Activated CD8-positive, alpha-beta memory T cell treated with anti-CD3 and anti-CD28 coated beads, Interleukin-2, amount 10 ng/mL, durations not matched to agents 7 days and 5 days (primary cell): ENCODE results near the gene BAIAP3. TPM values are rescaled to one million over a fixed set of nuclear protein-coding genes. Genes with fewer than 3 reads are reported as not detected.
A peak's percentile ranks its signal among the peaks of the same experiment; 100 is the strongest.

Experiments used
- ATAC-seq: fragments of 150-1000 bp; cut with Tn5 transposase; one replicate; pipeline ENCODE4 v1.10.0; 2021; ENCODE audit warnings: moderate library complexity
- CTCF ChIA-PET: fragments of 350-600 bp; sonication (Branson Sonifier 250); formaldehyde crosslinking; loops from one replicate; lab custom pipeline; 2021; ENCODE audit warnings: antibody characterized with exemption; lab: Charles Lee
- DNase-seq: peaks from one replicate; pipeline ENCODE4 v3.0.0-alpha.2; 2020
- H3K27ac Mint-ChIP-seq: one replicate; pipeline ENCODE4 v1.8.0; 2021; ENCODE audit warnings: mild to moderate bottlenecking, mixed read lengths
- H3K27me3 Mint-ChIP-seq: one replicate; pipeline ENCODE4 v1.8.0; 2021; ENCODE audit warnings: mixed read lengths
- H3K36me3 Mint-ChIP-seq: one replicate; pipeline ENCODE4 v1.8.0; 2021; ENCODE audit warnings: mild to moderate bottlenecking, mixed read lengths
- H3K4me1 Mint-ChIP-seq: one replicate; pipeline ENCODE4 v1.8.0; 2021; ENCODE audit warnings: mixed read lengths
- H3K4me3 Mint-ChIP-seq: one replicate; pipeline ENCODE4 v1.8.0; 2021; ENCODE audit warnings: mild to moderate bottlenecking, moderate library complexity, mixed read lengths
- H3K9me3 Mint-ChIP-seq: one replicate; pipeline ENCODE4 v1.8.0; 2022; ENCODE audit warnings: low read depth, mixed read lengths
- total RNA-seq, 2 experiments: library from RNA; stranded (reverse); gene quantifications; one replicate each; pipeline ENCODE4 v1.2.3, GENCODE V29; 2021

Gene BAIAP3
- total RNA-seq, 2 experiments from 2014 or later: 0.45 to 0.53 TPM

DNA sequence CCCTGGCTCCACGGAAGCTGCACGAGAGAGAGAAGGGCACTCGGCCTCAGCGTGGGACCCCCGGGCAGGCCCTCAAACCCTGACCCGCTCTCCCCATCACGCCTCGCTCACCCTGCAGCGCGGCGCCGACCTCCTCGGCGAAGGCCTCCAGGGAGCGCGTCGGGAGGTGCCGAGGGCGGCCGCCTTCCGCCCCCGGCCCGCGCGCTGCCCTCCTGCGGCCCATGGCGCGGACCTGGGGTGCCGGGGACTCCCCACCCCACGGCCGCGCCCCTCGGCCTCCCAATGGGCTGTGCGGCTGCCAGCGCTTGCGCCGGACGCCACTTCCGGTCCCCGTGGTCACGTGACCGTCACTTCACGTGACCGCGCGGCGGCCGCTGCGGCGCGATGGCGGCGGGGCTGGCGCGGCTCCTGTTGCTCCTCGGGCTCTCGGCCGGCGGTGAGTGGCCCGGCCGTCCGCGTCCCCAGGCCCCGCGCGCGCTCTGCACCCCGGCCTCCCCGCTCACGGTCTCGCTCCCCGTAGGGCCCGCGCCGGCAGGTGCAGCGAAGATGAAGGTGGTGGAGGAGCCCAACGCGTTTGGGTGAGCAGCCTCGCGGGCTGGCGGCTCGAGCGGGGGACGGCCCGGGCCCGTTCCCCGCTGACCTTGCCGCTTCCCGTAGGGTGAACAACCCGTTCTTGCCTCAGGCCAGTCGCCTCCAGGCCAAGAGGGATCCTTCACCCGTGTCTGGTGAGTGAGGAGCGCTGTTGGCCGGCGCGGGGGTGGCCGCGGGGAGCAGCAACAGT is 18.3 kb downstream of the BAIAP3 start, which contains the start of the genes GNPTG and TSR3:
Gene GNPTG (plus strand): TSS at position 350 of the 781 bp plus-strand sequence. CDS start 35 bp downstream, at position 385.
Gene TSR3 (minus strand): TSS at position 297 of the 781 bp plus-strand sequence. CDS start 74 bp downstream, at position 223.
- ATAC-seq: peak; percentile 89
- Mint-ChIP-seq H3K27me3 (no peaks in the 10 kb centered on the region), H3K27ac (peak within 1 kb of the TSS; percentile 76), H3K36me3 (peaks cover 2% of the 10 kb centered on the region), H3K9me3 (no peaks in the 10 kb centered on the region), H3K4me1 (peaks cover 35% of the 10 kb centered on the region), H3K4me3 (peak within 1 kb of the TSS; percentile 83)
- peak; percentile 88 for DNase-seq
- CTCF ChIA-PET: interaction anchor here (2.2 kb wide), 1 partner anchor 12 kb away, joined by 6 read pairs; no protein-coding TSS in a partner anchor

DNA sequence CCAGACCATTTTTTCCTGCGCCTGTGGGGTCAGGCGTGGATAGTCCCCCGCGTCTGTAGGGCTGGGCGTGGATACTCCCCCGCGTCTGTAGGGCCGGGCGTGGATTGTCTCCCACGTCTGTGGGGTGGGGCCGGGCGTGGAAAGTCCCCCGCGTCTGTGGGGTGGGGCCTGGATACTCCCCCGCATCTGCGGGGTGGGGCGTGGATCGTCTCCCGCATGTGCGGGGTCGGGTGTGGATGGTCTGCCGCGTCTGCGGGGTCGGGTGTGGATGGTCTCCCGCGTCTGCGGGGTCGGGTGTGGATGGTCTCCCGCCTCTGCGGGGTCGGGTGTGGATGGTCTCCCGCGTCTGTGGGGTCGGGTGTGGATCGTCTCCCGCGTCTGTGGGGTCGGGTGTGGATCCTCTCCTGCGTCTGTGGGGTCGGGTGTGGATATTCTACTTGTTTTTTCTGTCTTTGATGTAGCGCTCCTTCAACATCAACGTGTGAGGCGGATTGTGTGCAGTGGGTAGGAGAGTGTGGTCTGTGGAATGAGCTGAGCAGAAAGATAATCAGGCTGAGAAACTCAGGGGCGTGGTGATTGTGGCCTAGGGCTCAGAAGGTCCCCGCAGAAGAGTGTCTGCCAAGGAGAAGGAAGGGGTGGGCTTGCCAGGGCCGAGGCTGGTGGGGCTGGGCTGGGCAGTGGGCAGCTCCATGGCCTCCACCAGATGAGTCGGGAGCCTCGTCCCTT is 21.5 kb downstream of the BAIAP3 start:
- no peak for DNase-seq
- H3K9me3 Mint-ChIP-seq: no peaks in the 10 kb centered on the region
- H3K4me3 Mint-ChIP-seq: no peak overlapping the region
- ATAC-seq: no peak
- H3K4me1 Mint-ChIP-seq: peaks cover 34% of the 10 kb centered on the region
- no peak overlapping the region for H3K27ac Mint-ChIP-seq
- H3K27me3 Mint-ChIP-seq: no peaks in the 10 kb centered on the region
- H3K36me3 Mint-ChIP-seq: no peaks in the 10 kb centered on the region
- CTCF ChIA-PET: interaction anchor here (0.6 to 2.2 kb wide), 3 partner anchors 8 to 12 kb away, joined by 3 to 10 read pairs (median 4); no protein-coding TSS in a partner anchor

DNA sequence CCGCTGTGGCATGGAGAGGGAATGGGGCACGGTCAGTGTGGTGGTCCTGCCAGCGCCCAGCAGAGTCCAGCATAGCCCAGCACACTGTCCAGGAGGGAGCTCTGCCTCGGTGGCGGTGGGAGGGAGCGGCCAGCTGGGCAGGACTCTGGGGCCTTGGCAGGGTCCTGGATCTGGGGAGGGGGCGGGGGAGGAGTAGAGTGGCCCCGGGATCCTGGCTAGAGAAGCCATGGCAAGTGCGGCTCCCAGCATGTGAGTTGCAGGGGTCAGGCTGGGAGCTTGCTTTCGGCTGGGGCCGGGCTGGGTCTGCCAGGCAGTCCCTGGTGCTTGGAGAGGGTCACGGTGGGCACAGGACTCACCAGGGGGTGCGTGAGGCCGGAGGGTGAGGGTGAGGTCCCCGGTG is 22.1 kb downstream of the BAIAP3 start:
- Mint-ChIP-seq H3K36me3 (no peaks in the 10 kb centered on the region), H3K27ac (no peak overlapping the region), H3K27me3 (no peaks in the 10 kb centered on the region), H3K4me3 (no peak overlapping the region), H3K4me1 (peaks cover 28% of the 10 kb centered on the region), H3K9me3 (no peaks in the 10 kb centered on the region)
- CTCF ChIA-PET: interaction anchor here (0.6 kb wide), 1 partner anchor 8 kb away, joined by 3 read pairs; no protein-coding TSS in a partner anchor
- DNase-seq: no peak
- no peak for ATAC-seq

DNA sequence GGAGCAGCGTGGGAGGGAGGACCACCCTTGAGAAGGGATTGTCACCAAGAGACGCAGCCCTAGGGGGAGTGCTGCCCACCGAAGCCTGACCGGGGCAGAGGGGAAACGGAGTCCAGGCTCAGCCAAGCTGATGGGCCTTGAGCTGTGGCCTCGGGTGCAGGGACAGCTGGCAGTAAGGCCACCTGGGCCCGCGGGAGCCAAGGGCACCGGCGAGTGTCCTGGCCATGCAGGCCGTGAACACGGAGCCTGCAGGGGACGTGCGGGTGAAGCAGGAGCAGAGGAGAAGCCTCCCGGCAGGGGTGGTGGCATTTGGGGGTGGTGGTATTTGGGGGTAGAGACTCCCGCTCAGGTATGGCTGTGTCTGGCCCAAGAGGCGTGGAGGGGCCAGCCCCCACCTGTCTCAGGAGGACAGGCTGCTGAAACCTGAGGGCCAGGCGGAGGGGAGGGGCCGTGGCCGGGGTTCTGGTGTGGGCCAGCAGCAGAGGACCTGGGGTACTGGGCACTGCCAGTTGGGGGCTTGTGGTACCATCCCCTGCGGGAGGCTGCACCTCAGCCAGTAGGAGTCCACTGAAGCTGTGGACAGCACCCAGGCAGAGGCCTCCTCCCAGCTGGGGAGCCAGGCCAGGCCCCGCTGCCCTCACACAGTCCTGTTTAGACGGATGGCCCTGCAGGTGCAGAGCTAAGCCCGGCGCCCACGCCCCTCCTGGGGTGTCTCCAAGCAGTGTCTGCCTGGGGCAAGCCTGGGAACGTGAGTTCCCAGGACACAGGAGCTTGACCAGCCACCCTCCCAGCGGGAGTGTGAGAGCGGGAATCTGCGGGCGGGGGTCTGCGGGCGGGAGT is 22.8 kb downstream of the BAIAP3 start:
- Mint-ChIP-seq H3K4me3 (no peak overlapping the region), H3K9me3 (no peaks in the 10 kb centered on the region), H3K36me3 (no peaks in the 10 kb centered on the region), H3K4me1 (peaks cover 22% of the 10 kb centered on the region), H3K27ac (no peak overlapping the region), H3K27me3 (no peaks in the 10 kb centered on the region)
- DNase-seq: no peak
- ATAC-seq: no peak
- CTCF ChIA-PET: no interaction called here

DNA sequence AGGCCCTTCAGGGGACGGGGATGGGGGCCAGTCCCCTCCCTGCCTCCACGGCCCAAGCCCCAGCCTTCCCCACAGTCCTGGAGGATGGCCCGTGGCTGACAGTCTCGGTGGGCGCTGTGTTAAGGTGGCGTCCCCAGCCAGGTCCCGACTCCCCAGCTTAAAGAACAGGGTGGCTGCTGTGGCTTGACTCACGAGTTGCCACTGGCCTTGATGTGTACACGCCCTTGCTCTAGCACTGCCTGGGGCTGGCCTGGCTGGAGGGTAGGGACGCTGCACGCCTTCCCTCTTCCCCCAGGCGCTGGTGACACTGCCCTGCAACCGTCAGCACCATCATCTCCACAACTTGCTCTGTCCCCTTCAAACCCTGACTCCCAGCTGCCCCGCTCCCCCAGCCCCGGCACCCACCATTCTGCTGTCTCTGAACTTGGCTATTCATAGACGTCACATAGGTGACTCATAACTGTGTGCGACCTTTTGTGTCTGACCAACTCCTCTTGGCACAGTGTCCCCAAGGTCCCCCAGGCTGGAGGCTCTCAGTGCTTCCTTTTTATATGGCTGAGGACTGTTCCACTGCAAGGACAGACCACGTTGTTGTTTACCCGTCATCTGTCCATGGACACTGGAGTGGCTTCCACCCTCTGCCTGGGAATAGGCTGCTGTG is 24.6 kb downstream of the BAIAP3 start:
- H3K27me3 Mint-ChIP-seq: no peaks in the 10 kb centered on the region
- peak overlapping the region; percentile 2 for H3K27ac Mint-ChIP-seq
- H3K4me1 Mint-ChIP-seq: peaks cover 15% of the 10 kb centered on the region
- H3K4me3 Mint-ChIP-seq: no peak overlapping the region
- no peak for DNase-seq
- no peaks in the 10 kb centered on the region for H3K9me3 Mint-ChIP-seq
- ATAC-seq: peak; percentile 10
- no peaks in the 10 kb centered on the region for H3K36me3 Mint-ChIP-seq
- CTCF ChIA-PET: no interaction called here

DNA sequence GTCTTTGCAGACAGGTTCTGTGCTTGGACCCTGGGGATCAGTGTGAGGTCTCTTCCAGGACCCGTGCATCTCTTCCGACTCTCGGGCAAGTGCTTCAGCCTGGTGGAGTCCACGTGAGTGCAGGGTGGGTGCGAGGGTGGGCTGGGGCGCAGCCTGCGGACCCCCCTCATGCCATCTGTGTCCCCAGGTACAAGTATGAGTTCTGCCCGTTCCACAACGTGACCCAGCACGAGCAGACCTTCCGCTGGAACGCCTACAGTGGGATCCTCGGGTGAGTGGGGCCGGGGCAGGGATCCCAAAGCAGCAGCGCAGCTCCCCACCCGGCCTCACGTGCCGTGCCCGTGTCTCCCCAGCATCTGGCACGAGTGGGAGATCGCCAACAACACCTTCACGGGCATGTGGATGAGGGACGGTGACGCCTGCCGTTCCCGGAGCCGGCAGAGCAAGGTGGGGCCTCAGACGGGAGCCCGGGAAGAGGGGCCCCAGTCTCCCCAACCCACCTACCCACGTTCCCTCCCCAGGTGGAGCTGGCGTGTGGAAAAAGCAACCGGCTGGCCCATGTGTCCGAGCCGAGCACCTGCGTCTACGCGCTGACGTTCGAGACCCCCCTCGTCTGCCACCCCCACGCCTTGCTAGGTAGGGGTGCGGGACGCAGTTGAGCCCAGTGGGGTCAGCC is 28.4 kb downstream of the BAIAP3 start:
- no peaks in the 10 kb centered on the region for H3K9me3 Mint-ChIP-seq
- CTCF ChIA-PET: interaction anchor here (2.3 kb wide), 1 partner anchor 59 kb away, joined by 6 read pairs; no protein-coding TSS in a partner anchor
- H3K27me3 Mint-ChIP-seq: no peaks in the 10 kb centered on the region
- peaks cover 2% of the 10 kb centered on the region for H3K4me1 Mint-ChIP-seq
- H3K27ac Mint-ChIP-seq: no peak overlapping the region
- no peak for ATAC-seq
- peaks cover 4% of the 10 kb centered on the region for H3K36me3 Mint-ChIP-seq
- DNase-seq: no peak
- no peak overlapping the region for H3K4me3 Mint-ChIP-seq

DNA sequence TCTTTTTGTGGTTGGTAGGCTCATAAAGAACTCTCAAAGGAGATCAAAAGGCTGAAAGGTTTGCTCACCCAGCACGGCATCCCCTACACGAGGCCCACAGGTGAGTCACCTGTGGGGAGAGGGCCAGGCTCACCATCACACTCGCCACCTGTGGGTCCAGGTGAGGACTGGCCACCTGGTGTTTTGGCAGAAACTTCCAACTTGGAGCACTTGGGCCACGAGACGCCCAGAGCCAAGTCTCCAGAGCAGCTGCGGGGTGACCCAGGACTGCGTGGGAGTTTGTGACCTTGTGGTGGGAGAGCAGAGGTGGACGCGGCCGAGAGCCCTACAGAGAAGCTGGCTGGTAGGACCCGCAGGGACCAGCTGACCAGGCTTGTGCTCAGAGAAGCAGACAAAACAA is 29.4 kb downstream of the BAIAP3 start:
- Mint-ChIP-seq H3K9me3 (no peaks in the 10 kb centered on the region), H3K4me3 (no peak overlapping the region), H3K27me3 (no peaks in the 10 kb centered on the region), H3K27ac (no peak overlapping the region), H3K4me1 (peaks cover 2% of the 10 kb centered on the region), H3K36me3 (peaks cover 4% of the 10 kb centered on the region)
- ATAC-seq: no peak
- CTCF ChIA-PET: interaction anchor here (0.6 to 3.4 kb wide), 19 partner anchors 7 to 361 kb away, joined by 3 to 23 read pairs (median 4); partner anchors contain the start of genes GNPTG, TELO2, TSR3 and UNKL
- DNase-seq: no peak

DNA sequence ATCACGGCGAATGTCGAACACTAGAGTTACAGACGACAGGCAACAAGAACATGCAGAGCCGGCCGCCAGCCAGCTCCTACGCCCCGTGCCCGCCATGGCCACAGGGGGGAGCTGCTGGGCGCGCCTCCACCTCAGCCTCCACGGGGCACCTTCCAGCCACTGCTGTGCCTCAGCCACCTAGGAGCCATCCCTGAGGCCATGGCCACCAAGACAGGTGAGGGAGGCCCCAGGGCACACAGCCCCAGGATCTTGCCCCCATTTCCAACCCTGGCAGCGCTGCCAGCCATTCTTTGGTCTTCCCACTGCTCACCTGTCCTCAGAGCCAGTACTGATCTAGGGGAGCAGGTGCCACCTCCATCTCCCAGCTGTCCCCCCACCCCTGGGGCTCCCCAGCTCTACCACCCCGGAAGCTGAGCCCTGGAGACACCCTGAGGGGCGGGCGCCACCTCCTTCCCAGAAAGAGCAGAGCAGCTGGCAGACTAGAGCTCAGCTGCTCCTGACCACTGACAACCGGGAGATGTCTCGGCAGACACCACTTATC is 30.1 kb downstream of the BAIAP3 start:
- peaks cover 2% of the 10 kb centered on the region for H3K4me1 Mint-ChIP-seq
- H3K27ac Mint-ChIP-seq: no peak overlapping the region
- peaks cover 4% of the 10 kb centered on the region for H3K36me3 Mint-ChIP-seq
- peak; percentile 79 for DNase-seq
- no peaks in the 10 kb centered on the region for H3K9me3 Mint-ChIP-seq
- CTCF ChIA-PET: interaction anchor here (0.6 to 3.4 kb wide), 23 partner anchors 8 to 360 kb away, joined by 3 to 23 read pairs (median 4); partner anchors contain the start of genes GNPTG, TELO2, TSR3 and UNKL
- ATAC-seq: peak; percentile 96
- H3K4me3 Mint-ChIP-seq: no peak overlapping the region
- H3K27me3 Mint-ChIP-seq: no peaks in the 10 kb centered on the region

DNA sequence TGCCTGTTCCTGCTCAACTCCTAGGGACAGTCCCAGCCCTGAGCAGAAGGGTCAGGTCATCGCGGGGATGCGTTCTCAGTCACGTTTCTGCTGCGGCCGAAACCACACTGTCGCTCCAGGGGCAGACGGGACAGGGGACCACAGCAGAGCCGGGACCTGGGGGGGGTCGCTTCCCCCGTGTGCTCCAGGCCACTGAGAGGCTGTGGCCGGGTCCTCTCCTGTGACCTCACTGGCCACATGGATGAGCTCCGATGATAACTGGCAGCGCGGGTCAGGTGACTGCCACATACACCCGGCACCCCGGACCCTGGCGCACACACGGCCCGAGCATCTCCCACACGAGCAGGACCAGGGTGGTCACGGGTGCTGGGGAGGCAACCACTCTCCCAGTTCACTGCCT is 31.1 kb downstream of the BAIAP3 start:
- Mint-ChIP-seq H3K27ac (no peak overlapping the region), H3K9me3 (no peaks in the 10 kb centered on the region), H3K27me3 (no peaks in the 10 kb centered on the region), H3K36me3 (peaks cover 4% of the 10 kb centered on the region), H3K4me1 (peaks cover 2% of the 10 kb centered on the region), H3K4me3 (no peak overlapping the region)
- CTCF ChIA-PET: interaction anchor here (0.9 to 3.4 kb wide), 10 partner anchors 13 to 65 kb away, joined by 3 to 23 read pairs (median 6); partner anchors contain the start of genes GNPTG, TSR3 and UNKL
- ATAC-seq (no peak), DNase-seq (no peak)

DNA sequence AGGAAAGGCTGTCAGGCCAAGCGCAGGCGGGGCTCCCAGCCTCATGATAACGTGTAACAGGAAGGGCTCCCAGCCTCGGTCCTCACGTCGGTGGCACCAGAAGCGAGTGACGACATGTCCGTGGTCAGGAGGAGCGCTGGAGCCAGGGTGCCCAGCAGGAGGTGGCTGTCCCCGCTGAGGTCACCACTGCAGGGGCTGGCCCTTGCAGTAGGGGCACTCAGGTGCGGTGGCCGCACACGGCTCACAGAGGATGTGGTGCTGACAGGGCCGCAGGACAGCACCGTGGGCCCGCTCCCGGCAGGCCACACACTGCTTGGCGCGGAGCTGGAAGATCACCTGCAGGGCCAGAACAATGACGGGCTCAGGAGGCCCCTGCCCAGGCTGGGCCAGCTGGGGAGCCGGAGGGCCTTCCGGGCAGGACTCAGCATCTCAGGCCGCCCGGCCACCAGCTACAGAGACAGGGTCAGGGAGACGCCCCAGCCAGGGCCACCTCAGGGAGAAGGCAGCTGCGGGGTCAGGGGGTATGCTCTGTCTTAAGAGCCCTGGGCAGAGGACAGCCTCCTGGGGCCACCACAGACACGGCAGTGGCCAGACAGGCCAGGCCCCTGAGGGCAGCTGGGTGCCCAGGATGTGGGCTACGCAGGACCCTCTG is 32.7 kb downstream of the BAIAP3 start:
- Mint-ChIP-seq H3K36me3 (peaks cover 4% of the 10 kb centered on the region), H3K4me3 (no peak overlapping the region), H3K9me3 (no peaks in the 10 kb centered on the region), H3K27me3 (no peaks in the 10 kb centered on the region), H3K4me1 (peaks cover 2% of the 10 kb centered on the region), H3K27ac (no peak overlapping the region)
- no peak for ATAC-seq
- CTCF ChIA-PET: no interaction called here
- no peak for DNase-seq

DNA sequence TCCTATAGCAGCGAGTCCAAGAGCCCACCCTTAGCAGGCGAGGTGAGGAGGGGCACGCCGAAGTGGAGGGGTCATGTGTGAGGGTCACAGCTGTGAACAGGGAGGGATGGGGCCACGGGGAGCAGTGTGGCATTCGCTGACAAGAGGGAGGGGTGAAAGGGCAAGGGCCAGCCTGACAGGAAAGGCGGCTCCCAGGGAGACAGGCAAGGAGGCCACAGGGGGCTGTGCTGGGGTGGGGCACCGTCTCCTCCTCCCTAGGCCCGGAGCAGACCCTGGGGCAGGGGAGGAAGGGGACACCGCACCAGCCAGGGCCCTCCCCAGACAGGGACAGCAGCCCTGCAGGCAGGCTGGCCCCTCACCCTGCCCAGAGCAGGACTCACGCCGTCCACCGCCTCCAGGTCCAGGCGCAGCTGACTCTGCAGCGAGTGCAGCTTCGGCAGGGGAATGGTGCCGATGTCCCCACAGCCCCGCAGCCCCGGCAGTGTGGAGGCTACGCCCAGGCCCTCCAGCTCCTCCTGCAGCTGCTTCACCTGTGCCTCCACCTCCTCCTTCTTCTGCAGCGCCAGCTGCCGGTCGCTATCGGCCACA is 33.4 kb downstream of the BAIAP3 start:
- no peak for ATAC-seq
- CTCF ChIA-PET: no interaction called here
- peaks cover 4% of the 10 kb centered on the region for H3K36me3 Mint-ChIP-seq

More for the DNA sequence above, 33.4 kb downstream of the BAIAP3 start:
- H3K4me3 Mint-ChIP-seq: no peak overlapping the region
- peaks cover 2% of the 10 kb centered on the region for H3K4me1 Mint-ChIP-seq
- no peaks in the 10 kb centered on the region for H3K9me3 Mint-ChIP-seq
- H3K27ac Mint-ChIP-seq: no peak overlapping the region
- H3K27me3 Mint-ChIP-seq: no peaks in the 10 kb centered on the region
- no peak for DNase-seq
